H9 (cell line): ENCODE measurements around the gene GDI1. TPM values are rescaled to one million over a fixed set of nuclear protein-coding genes. Genes with fewer than 3 reads are reported as not detected.

Source experiments
- DNase-seq: peaks from one replicate; pipeline ENCODE4 v3.0.0-alpha.2; 2017
- H2AFZ ChIP-seq: one replicate; pipeline ENCODE4 v1.6.1; 2013; ENCODE audit warnings: mild to moderate bottlenecking, low read length, control low read depth, moderate library complexity
- H2AK5ac ChIP-seq: 2 replicates; pipeline ENCODE4 v1.6.1; 2013; ENCODE audit warnings: low read length, control low read depth, mixed read lengths; ENCODE audit not compliant: insufficient read length
- H2BK120ac ChIP-seq: one replicate; pipeline ENCODE4 v1.6.1; 2013; ENCODE audit warnings: low read depth, mild to moderate bottlenecking, low read length, control low read depth, inconsistent platforms; ENCODE audit not compliant: poor library complexity, severe bottlenecking
- H2BK12ac ChIP-seq: 2 replicates; pipeline ENCODE4 v1.6.1; 2013; ENCODE audit warnings: low read length, control low read depth, mixed read lengths, low read depth; ENCODE audit not compliant: insufficient read length
- H2BK15ac ChIP-seq: 2 replicates; pipeline ENCODE4 v1.6.1; 2013; ENCODE audit warnings: low read depth, low read length, control low read depth
- H2BK20ac ChIP-seq: one replicate; pipeline ENCODE4 v1.6.1; 2013; ENCODE audit warnings: low read depth, mild to moderate bottlenecking, low read length, control low read depth, inconsistent platforms; ENCODE audit not compliant: poor library complexity, severe bottlenecking
- H2BK5ac ChIP-seq: 2 replicates; pipeline ENCODE4 v1.6.1; 2013; ENCODE audit warnings: low read length, control low read depth, mixed read lengths; ENCODE audit not compliant: insufficient read length
- H3K14ac ChIP-seq: 2 replicates; pipeline ENCODE4 v1.6.1; 2013; ENCODE audit warnings: low read length, control low read depth; ENCODE audit not compliant: insufficient read depth
- H3K18ac ChIP-seq: 2 replicates; pipeline ENCODE4 v1.6.1; 2013; ENCODE audit warnings: low read depth, mild to moderate bottlenecking, mixed read lengths, low read length, control low read depth; ENCODE audit not compliant: insufficient read length
- H3K23ac ChIP-seq: 2 replicates; pipeline ENCODE4 v1.6.1; 2013; ENCODE audit warnings: low read length, control low read depth, mixed read lengths, low read depth; ENCODE audit not compliant: insufficient read length
- H3K23me2 ChIP-seq: 2 replicates; pipeline ENCODE4 v1.6.1; 2013; ENCODE audit warnings: low read depth, mild to moderate bottlenecking, mixed read lengths, low read length, control low read depth; ENCODE audit not compliant: insufficient read length, poor library complexity, severe bottlenecking
- H3K27ac ChIP-seq: 2 replicates; pipeline ENCODE4 v1.5.1; 2013; ENCODE audit warnings: low read length, control low read depth, mixed read lengths, low read depth; ENCODE audit not compliant: insufficient read length
- H3K27me3 ChIP-seq: 2 replicates; pipeline ENCODE4 v1.6.1; 2013; ENCODE audit warnings: low read length, control low read depth, inconsistent platforms; ENCODE audit not compliant: insufficient read depth
- H3K4ac ChIP-seq: 2 replicates; pipeline ENCODE4 v1.6.1; 2013; ENCODE audit warnings: low read depth, mild to moderate bottlenecking, control low read depth, inconsistent platforms, low read length, moderate library complexity
- H3K4me1 ChIP-seq: 2 replicates; pipeline ENCODE4 v1.6.1; 2013; ENCODE audit warnings: low read length, control low read depth, inconsistent platforms; ENCODE audit not compliant: insufficient read depth
- H3K4me2 ChIP-seq: 2 replicates; pipeline ENCODE4 v1.6.1; 2013; ENCODE audit warnings: low read length, control low read depth, mixed read lengths; ENCODE audit not compliant: insufficient read length, insufficient read depth
- H3K56ac ChIP-seq: 2 replicates; pipeline ENCODE4 v1.6.1; 2013; ENCODE audit warnings: low read depth, mild to moderate bottlenecking, mixed read lengths, low read length, control low read depth; ENCODE audit not compliant: insufficient read length
- H3K79me1 ChIP-seq: 2 replicates; pipeline ENCODE4 v1.6.1; 2013; ENCODE audit warnings: low read depth, mild to moderate bottlenecking, moderate library complexity, low read length, control low read depth, inconsistent platforms; ENCODE audit not compliant: insufficient read depth, poor library complexity, severe bottlenecking
- H3K79me2 ChIP-seq: 2 replicates; pipeline ENCODE4 v1.6.1; 2013; ENCODE audit warnings: low read length, control low read depth, inconsistent platforms; ENCODE audit not compliant: insufficient read depth
- H3K9ac ChIP-seq: 2 replicates; pipeline ENCODE4 v1.6.1; 2013; ENCODE audit warnings: low read length, control low read depth, mixed read lengths; ENCODE audit not compliant: insufficient read length; ENCODE audit errors: extremely low read depth
- H3K9me3 ChIP-seq: one replicate; pipeline ENCODE4 v1.6.1; 2013; ENCODE audit warnings: low read depth, low read length, inconsistent platforms; ENCODE audit not compliant: control insufficient read depth
- H3T11ph ChIP-seq: one replicate; pipeline ENCODE4 v1.6.1; 2013; ENCODE audit warnings: mild to moderate bottlenecking, low read length, control low read depth, inconsistent platforms
- H4K20me1 ChIP-seq: one replicate; pipeline ENCODE4 v1.6.1; 2013; ENCODE audit not compliant: control insufficient read depth, insufficient read length, insufficient read depth
- H4K5ac ChIP-seq: 2 replicates; pipeline ENCODE4 v1.6.1; 2013; ENCODE audit warnings: low read depth, mild to moderate bottlenecking, mixed read lengths, low read length, control low read depth; ENCODE audit not compliant: insufficient read length
- H4K8ac ChIP-seq: replicated peaks from 2 replicates; pipeline ENCODE4 v1.6.1; 2013; ENCODE audit warnings: low read length, control low read depth, mixed read lengths, low read depth; ENCODE audit not compliant: insufficient read length
- H4K91ac ChIP-seq: 2 replicates; pipeline ENCODE4 v1.6.1; 2013; ENCODE audit warnings: low read depth, mild to moderate bottlenecking, moderate library complexity, mixed read lengths, low read length, control low read depth; ENCODE audit not compliant: insufficient read length
- H3K27ac Mint-ChIP-seq, 3 experiments: 2 replicates in 2 of 3; 3 replicates in 1 of 3; pipeline ENCODE4 v1.8.0; 2020 to 2021; ENCODE audit warnings: mixed read lengths in 3 of 3, mild to moderate bottlenecking in 1 of 3, moderate library complexity in 1 of 3
- H3K27me3 Mint-ChIP-seq: 2 replicates; pipeline ENCODE4 v1.8.0; 2021; ENCODE audit warnings: low read depth, mild to moderate bottlenecking, moderate library complexity, mixed read lengths
- H3K36me3 Mint-ChIP-seq, 3 experiments: 2 replicates in 2 of 3; 3 replicates in 1 of 3; pipeline ENCODE4 v1.8.0; 2020 to 2021; ENCODE audit warnings: low read depth in 3 of 3, mixed read lengths in 3 of 3; ENCODE audit not compliant: insufficient read depth in 1 of 3
- H3K4me1 Mint-ChIP-seq, 2 experiments: 2 replicates each; pipeline ENCODE4 v1.8.0; 2020; ENCODE audit warnings: mixed read lengths in 2 of 2
- H3K4me3 Mint-ChIP-seq, 2 experiments: 2 replicates in 1 of 2; 3 replicates in 1 of 2; pipeline ENCODE4 v1.8.0; 2020 to 2021; ENCODE audit warnings: mild to moderate bottlenecking in 2 of 2, mixed read lengths in 2 of 2, moderate library complexity in 1 of 2
- H3K9me3 Mint-ChIP-seq, 2 experiments: 2 replicates in 1 of 2; 3 replicates in 1 of 2; pipeline ENCODE4 v1.8.0; 2020; ENCODE audit warnings: mild to moderate bottlenecking in 2 of 2, mixed read lengths in 2 of 2, moderate library complexity in 1 of 2
- WGBS: extraction: QIAGEN DNeasy Blood & Tissue Kit; methylation state at CpG from one replicate; pipeline ENCODE4 v1.1.7; 2013; ENCODE audit warnings: missing lambda C conversion rate, low lambda C conversion rate, mixed read lengths; ENCODE audit not compliant: insufficient read length; ENCODE audit errors: extremely low coverage; 5-methylcytosine and 5-hydroxymethylcytosine counted together
- total RNA-seq: library from RNA; stranded (reverse); gene quantifications from 2 replicates; pipeline ENCODE4 v1.2.1, GENCODE V29; 2021
- TF ChIP-seq, protein P1 (sequence below): fragments of 200-600 bp; sonication (generic); conservative IDR thresholded peaks from 3 replicates; pipeline ENCODE4 v1.8.0; 2021; ENCODE audit warnings: antibody characterized with exemption, mild to moderate bottlenecking

GDI1 gene
- total RNA-seq, 1 experiment from 2014 or later, result 111 TPM

DNA sequence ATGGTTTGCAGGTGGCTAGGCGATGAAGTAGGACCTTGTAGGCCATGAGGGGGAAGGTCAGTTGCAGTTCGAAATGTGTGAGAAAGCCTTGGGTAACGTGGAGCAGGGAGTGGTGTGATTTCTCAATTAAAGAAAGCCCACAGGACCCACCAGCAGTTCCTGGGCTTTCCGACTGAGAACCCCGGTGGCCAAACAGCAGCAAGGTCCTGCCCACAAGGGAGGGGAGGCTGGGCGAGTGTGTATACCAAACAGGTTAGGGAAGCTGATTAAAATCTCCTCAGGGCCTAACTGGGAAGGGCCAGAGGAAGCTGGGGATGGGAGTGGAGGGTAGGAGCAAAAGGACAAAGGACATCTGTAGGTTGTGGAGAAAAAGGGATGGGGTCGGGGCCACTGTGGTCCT, 6.0 kb upstream of the GDI1 start:
- H2BK120ac ChIP-seq, result no peak overlapping the region
- H3K9ac ChIP-seq, result no peak overlapping the region
- H4K91ac ChIP-seq, result no peak overlapping the region
- no peak overlapping the region for H2BK15ac ChIP-seq
- H4K5ac ChIP-seq, result no peak overlapping the region
- no peak overlapping the region for H3K27ac ChIP-seq
- H4K20me1 ChIP-seq, result no peaks in the 10 kb centered on the region
- no peaks in the 10 kb centered on the region for H3K27me3 ChIP-seq
- H3K23ac ChIP-seq, result no peak overlapping the region
- no peak overlapping the region for H2BK5ac ChIP-seq
- H3K18ac ChIP-seq, result no peak overlapping the region
- no peaks in the 10 kb centered on the region for H3K79me1 ChIP-seq
- peaks cover 15 to 50% (median 39%) of the 10 kb centered on the region in 3 experiments for H3K36me3 Mint-ChIP-seq
- no CpG with 5 or more reads among the region's 7 CpGs for WGBS
- no peak overlapping the region for H4K8ac ChIP-seq
- peak overlapping the region; percentile 5 to 53; a peak in 3 of 5 replicates for H3K4me3 Mint-ChIP-seq
- no peak overlapping the region for H3K56ac ChIP-seq
- H2AFZ ChIP-seq, result no peak overlapping the region
- H3K9me3 ChIP-seq, result peaks cover 39% of the 10 kb centered on the region
- no peak overlapping the region for H2BK12ac ChIP-seq
- no peaks in the 10 kb centered on the region for H3K23me2 ChIP-seq
- no peaks in the 10 kb centered on the region for H3K4me1 ChIP-seq
- no peak for DNase-seq
- H3K9me3 Mint-ChIP-seq, result peaks cover 72 to 82% of the 10 kb centered on the region in 2 experiments
- H3K79me2 ChIP-seq, result no peaks in the 10 kb centered on the region
- no peak overlapping the region for H3K14ac ChIP-seq
- H2BK20ac ChIP-seq, result no peak overlapping the region
- TF ChIP-seq, protein P1, sequence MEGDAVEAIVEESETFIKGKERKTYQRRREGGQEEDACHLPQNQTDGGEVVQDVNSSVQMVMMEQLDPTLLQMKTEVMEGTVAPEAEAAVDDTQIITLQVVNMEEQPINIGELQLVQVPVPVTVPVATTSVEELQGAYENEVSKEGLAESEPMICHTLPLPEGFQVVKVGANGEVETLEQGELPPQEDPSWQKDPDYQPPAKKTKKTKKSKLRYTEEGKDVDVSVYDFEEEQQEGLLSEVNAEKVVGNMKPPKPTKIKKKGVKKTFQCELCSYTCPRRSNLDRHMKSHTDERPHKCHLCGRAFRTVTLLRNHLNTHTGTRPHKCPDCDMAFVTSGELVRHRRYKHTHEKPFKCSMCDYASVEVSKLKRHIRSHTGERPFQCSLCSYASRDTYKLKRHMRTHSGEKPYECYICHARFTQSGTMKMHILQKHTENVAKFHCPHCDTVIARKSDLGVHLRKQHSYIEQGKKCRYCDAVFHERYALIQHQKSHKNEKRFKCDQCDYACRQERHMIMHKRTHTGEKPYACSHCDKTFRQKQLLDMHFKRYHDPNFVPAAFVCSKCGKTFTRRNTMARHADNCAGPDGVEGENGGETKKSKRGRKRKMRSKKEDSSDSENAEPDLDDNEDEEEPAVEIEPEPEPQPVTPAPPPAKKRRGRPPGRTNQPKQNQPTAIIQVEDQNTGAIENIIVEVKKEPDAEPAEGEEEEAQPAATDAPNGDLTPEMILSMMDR, result no peak
- no peaks in the 10 kb centered on the region for H3K27me3 Mint-ChIP-seq
- no peak overlapping the region for H3K4ac ChIP-seq
- H3T11ph ChIP-seq, result no peak overlapping the region
- peaks cover 7 to 22% of the 10 kb centered on the region in 2 experiments for H3K4me1 Mint-ChIP-seq
- peak overlapping the region in 1 of 3 experiments; percentile 30; a peak in 2 of 7 replicates for H3K27ac Mint-ChIP-seq
- no peak overlapping the region for H3K4me2 ChIP-seq
- no peak overlapping the region for H2AK5ac ChIP-seq
